GM12891 (cell line): ENCODE measurements around the gene AVPR1A.
A peak's percentile ranks its signal among the peaks of the same experiment; 100 is the strongest.

ENCODE experiments used
- DNase-seq: peaks from one replicate; pipeline ENCODE4 v3.0.0; 2011; ENCODE audit warnings: low spot score; ENCODE audit not compliant: insufficient read length
- FAIRE-seq: peaks from 2 replicates; lab custom pipeline; 2011; peaks lifted over from hg19 to GRCh38; lab: Jason Lieb, UNC
- PAX5 ChIP-seq: IDR thresholded peaks from 2 replicates; pipeline ENCODE4 v1.6.1; 2011; ENCODE audit warnings: low read length, moderate library complexity, mild to moderate bottlenecking; ENCODE audit not compliant: insufficient read depth, severe bottlenecking
- POLR2A ChIP-seq: IDR thresholded peaks from 2 replicates; pipeline ENCODE4 v1.6.1; 2011; ENCODE audit warnings: low read depth, low read length, control low read depth
- POLR2AphosphoS5 ChIP-seq: IDR thresholded peaks from 2 replicates; pipeline ENCODE4 v1.6.1; 2011; ENCODE audit warnings: low read depth, low read length, control low read depth
- POU2F2 ChIP-seq: IDR thresholded peaks from 2 replicates; pipeline ENCODE4 v1.6.1; 2011; ENCODE audit warnings: low read depth, mild to moderate bottlenecking, control low read depth, low read length, moderate library complexity
- SPI1 ChIP-seq: IDR thresholded peaks from 2 replicates; pipeline ENCODE4 v1.6.1; 2011; ENCODE audit warnings: low read depth, low read length, control low read depth
- TAF1 ChIP-seq: IDR thresholded peaks from 2 replicates; pipeline ENCODE4 v1.6.1; 2011; ENCODE audit warnings: low read depth, low read length, control low read depth

AVPR1A gene

DNA sequence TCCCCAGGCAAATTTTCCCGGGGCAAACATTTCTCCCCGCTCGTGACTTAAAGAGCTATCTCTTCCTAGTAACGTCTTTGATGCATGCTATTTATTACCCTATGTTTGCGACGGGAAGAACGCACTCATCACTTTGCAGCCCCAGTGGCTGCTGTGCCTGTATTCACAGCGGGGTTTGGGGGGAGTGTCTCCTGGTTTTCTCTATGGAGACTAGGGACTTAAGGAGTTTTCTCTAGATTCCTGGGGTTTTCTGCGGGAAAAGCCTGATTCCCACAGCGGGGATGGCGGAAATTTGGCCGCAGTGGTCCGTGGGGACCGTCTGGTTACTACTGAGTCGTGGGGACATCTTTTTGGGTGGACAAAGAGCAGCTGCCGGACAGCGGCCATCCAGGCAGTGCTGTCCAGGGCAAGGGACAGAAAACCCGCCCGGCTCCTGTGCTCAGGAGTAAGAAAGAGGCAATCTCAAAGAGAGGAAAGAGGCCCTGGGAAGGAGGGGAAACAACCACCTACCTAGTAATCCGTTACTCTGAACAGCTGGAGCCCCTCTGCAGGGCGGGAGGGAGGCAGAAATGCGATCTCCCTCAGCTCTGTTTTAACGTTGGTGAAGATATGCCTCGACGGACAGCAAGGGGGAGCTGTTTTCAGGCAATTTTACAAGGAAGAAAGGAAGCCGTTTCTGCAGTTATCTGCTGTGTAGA is 771 bp upstream of the AVPR1A start:
- TF ChIP-seq POU2F2, result no peak
- TF ChIP-seq POLR2A, result no peak
- TF ChIP-seq SPI1, result no peak
- TF ChIP-seq PAX5, result no peak
- no peak for TF ChIP-seq TAF1
- no peak for TF ChIP-seq POLR2AphosphoS5
- DNase-seq, result peak; percentile 21
- FAIRE-seq, result no peak

DNA sequence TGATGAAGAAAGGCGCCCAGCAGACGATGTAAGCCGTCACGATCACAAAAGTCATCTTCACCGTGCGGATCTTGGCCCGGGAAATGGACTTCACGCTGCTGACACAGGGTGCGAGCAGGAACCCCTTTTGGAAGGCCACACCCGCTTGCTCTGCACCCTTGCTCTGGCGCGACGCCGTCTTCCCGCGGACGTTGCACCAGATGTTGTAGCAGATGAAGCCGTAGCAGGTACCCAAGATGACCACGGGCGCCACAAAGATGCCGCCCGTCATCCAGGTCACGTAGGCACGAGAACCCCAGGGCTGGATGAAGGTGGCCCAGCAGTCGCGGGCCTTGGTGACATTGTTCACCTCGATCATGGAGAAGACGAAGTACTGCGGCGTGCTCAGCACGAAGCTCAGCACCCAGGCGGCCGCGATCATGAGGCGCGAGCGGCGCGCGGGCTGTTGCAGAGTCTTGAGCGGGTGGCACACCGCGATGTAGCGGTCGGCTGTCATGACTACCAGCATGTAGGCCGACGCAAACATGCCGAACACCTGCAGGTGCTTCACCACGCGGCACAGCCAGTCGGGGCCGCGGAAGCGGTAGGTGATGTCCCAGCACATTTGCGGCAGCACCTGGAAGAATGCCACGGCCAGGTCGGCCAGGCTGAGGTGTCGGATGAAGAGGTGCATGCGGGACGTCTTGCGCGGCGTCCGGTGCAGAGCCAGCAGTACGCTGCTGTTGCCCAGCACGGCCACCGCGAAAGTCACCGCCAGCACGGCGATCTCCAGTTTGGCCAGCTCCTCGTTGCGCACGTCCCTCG is 890 bp downstream of the AVPR1A start:
- TF ChIP-seq SPI1 (no peak), POU2F2 (no peak), PAX5 (no peak), POLR2AphosphoS5 (no peak), TAF1 (no peak), POLR2A (no peak)
- DNase-seq (peak; percentile 3), FAIRE-seq (no peak)

- TF ChIP-seq POLR2AphosphoS5 (no peak), PAX5 (no peak), TAF1 (no peak), POU2F2 (no peak), POLR2A (no peak), SPI1 (no peak)
- FAIRE-seq (no peak), DNase-seq (no peak)
Observed at GRCh38 chr12:63144556-63144955, 6.4 kb downstream of the AVPR1A start.

- FAIRE-seq, result no peak
- no peak for DNase-seq
- TF ChIP-seq SPI1, result no peak
- no peak for TF ChIP-seq POLR2A
- TF ChIP-seq POLR2AphosphoS5, result no peak
- no peak for TF ChIP-seq PAX5
- TF ChIP-seq TAF1, result no peak
- no peak for TF ChIP-seq POU2F2
Observed at GRCh38 chr12:63138488-63138887, 12.5 kb downstream of the AVPR1A start.

DNA sequence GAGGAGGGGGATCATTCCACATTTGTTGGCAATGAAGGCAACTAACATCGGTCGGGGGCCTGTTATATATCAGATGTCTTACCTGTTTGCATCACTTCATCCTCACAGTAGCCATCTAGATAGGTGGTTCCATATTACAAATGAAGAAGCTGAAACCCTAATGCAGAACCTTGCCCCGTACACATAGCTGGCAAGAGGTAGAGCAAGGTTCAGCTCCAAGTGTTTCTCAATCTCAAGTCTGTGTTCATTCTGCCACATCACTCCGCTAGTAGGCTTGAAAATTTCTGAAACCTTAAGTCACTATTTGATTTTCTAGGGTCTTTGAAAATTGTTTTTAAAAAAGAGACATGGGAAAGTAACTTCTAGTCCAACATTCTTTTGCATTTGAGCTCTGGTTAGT is 17.0 kb downstream of the AVPR1A start:
- no peak for TF ChIP-seq PAX5
- no peak for TF ChIP-seq POLR2AphosphoS5
- TF ChIP-seq TAF1, result no peak
- no peak for TF ChIP-seq POLR2A
- TF ChIP-seq SPI1, result no peak
- TF ChIP-seq POU2F2, result no peak
- DNase-seq (no peak), FAIRE-seq (no peak)

DNA sequence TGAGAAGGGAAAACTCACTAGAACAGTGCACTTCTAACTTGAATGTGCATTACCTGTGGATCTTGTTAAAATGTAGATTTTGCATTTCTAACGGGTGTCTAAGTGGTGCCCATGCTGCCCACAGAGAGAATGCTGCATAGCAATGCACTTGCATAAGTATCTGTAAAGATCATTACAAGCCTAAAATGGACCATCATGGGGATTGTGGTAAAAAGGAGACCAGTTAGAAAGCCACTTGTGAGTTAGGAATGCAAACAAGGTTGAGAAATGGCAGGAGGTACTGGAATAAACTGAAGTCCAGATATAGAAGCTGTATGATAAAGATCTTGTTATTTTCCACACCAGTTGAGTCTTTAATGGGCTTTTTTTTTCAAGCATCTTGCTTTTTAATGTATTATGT is 18.8 kb downstream of the AVPR1A start:
- no peak for FAIRE-seq
- no peak for DNase-seq
- no peak for TF ChIP-seq POLR2A
- no peak for TF ChIP-seq SPI1
- TF ChIP-seq PAX5, result no peak
- TF ChIP-seq TAF1, result no peak
- no peak for TF ChIP-seq POLR2AphosphoS5

GRCh38 chr12:63129927-63130326 is 21.1 kb downstream of the AVPR1A start:
- no peak for FAIRE-seq
- TF ChIP-seq PAX5 (no peak), SPI1 (no peak), POLR2A (no peak), POU2F2 (no peak), TAF1 (no peak), POLR2AphosphoS5 (no peak)
- no peak for DNase-seq

GRCh38 chr12:63124778-63125177 is 26.2 kb downstream of the AVPR1A start:
- DNase-seq (no peak), FAIRE-seq (no peak)
- no peak for TF ChIP-seq TAF1
- no peak for TF ChIP-seq SPI1
- no peak for TF ChIP-seq POLR2AphosphoS5
- TF ChIP-seq POLR2A, result no peak
- TF ChIP-seq POU2F2, result no peak
- TF ChIP-seq PAX5, result no peak

DNA sequence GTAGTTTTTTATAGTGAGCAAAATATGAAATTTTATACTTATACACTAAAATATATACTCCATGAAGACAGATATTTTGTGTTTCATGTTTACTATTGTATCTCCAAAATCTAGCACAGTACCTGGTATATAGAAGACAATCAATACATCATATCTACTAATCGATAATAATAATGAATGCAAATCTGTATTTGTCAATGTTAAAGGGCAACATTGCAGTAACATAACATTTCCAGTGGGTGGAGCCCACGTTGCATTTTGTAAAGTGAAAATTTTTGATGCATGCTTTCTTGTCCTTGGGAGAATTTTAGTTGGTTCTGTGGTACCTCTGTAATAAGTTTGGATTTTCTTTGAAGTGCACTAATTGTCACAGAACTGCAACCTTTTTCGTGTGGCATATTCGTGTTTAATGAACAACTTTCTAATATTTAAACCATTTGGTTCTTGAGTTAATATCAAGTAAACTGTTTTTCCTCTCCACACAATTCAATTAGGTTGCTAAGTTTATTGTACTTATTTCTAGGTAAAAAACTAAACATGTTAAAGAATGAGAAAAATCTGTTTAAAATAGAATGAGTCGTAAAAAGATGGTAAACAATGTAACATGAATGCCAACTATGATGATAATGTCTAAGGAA is 47.4 kb downstream of the AVPR1A start:
- DNase-seq, result no peak
- FAIRE-seq, result peak; percentile 84
- TF ChIP-seq SPI1 (no peak), PAX5 (no peak), POLR2AphosphoS5 (no peak), TAF1 (no peak), POU2F2 (no peak), POLR2A (no peak)
